CD4-positive, alpha-beta memory T cell (primary cell): ENCODE data around the gene ST6GALNAC3. TPM values are rescaled to one million over a fixed set of nuclear protein-coding genes. Genes with fewer than 3 reads are reported as not detected.

ENCODE experiments used
- CTCF ChIA-PET: fragments of 350-600 bp; sonication (Branson Sonifier 250); formaldehyde crosslinking; loops from one replicate; lab custom pipeline; 2021; ENCODE audit warnings: inconsistent platforms; ENCODE audit not compliant: partially characterized antibody; lab: Charles Lee
- POLR2A ChIA-PET: fragments of 350-600 bp; sonication (Branson Sonifier 250); formaldehyde crosslinking; loops from one replicate; lab custom pipeline; 2021; ENCODE audit not compliant: partially characterized antibody; lab: Charles Lee
- DNase-seq, 5 donors: peaks; one replicate each; pipeline versions ENCODE4 v3.0.0 to v3.0.0-alpha.2; 2020 to 2022; ENCODE audit warnings: mixed read lengths in 1 of 5
- H3K27ac ChIP-seq: one replicate; pipeline ENCODE4 v1.7.0; 2013; ENCODE audit warnings: low read depth, low read length
- H3K27me3 ChIP-seq: 2 replicates; pipeline ENCODE4 v1.7.0; 2013; ENCODE audit warnings: mild to moderate bottlenecking, low read length, moderate library complexity; ENCODE audit not compliant: insufficient read depth
- H3K36me3 ChIP-seq: 2 replicates; pipeline ENCODE4 v1.7.0; 2013; ENCODE audit warnings: mild to moderate bottlenecking, low read length, moderate library complexity; ENCODE audit not compliant: insufficient read depth
- H3K4me1 ChIP-seq: 2 replicates; pipeline ENCODE4 v1.7.0; 2013; ENCODE audit warnings: mild to moderate bottlenecking, low read length, moderate library complexity; ENCODE audit not compliant: insufficient read depth
- H3K4me3 ChIP-seq, 2 donors: one replicate each; pipeline ENCODE4 v1.7.0; 2013; ENCODE audit warnings: low read length in 2 of 2, mild to moderate bottlenecking in 1 of 2
- H3K9me3 ChIP-seq, 2 donors: one replicate each; pipeline ENCODE4 v1.7.0; 2013; ENCODE audit warnings: low read length in 2 of 2, control low read depth in 1 of 2; ENCODE audit not compliant: control insufficient read depth in 1 of 2
- H3K27ac Mint-ChIP-seq, 7 donors: one replicate each; pipeline ENCODE4 v1.8.0; 2020 to 2021; ENCODE audit warnings: mixed read lengths in 7 of 7, mild to moderate bottlenecking in 6 of 7, inconsistent platforms in 3 of 7, moderate library complexity in 3 of 7
- H3K27me3 Mint-ChIP-seq, 2 donors: one replicate each; pipeline ENCODE4 v1.8.0; 2020 to 2021; ENCODE audit warnings: mixed read lengths in 2 of 2
- H3K36me3 Mint-ChIP-seq, 2 donors: one replicate each; pipeline ENCODE4 v1.8.0; 2020 to 2021; ENCODE audit warnings: mixed read lengths in 2 of 2, inconsistent platforms in 1 of 2, mild to moderate bottlenecking in 1 of 2
- H3K4me1 Mint-ChIP-seq, 4 donors: one replicate each; pipeline ENCODE4 v1.8.0; 2020 to 2021; ENCODE audit warnings: mixed read lengths in 4 of 4, mild to moderate bottlenecking in 1 of 4
- H3K4me3 Mint-ChIP-seq, 8 donors: one replicate each; pipeline ENCODE4 v1.8.0; 2020 to 2021; ENCODE audit warnings: mixed read lengths in 8 of 8, mild to moderate bottlenecking in 7 of 8, moderate library complexity in 6 of 8, inconsistent platforms in 3 of 8
- H3K9me3 Mint-ChIP-seq, 8 donors: one replicate each; pipeline ENCODE4 v1.8.0; 2020 to 2021; ENCODE audit warnings: mixed read lengths in 8 of 8, mild to moderate bottlenecking in 5 of 8, inconsistent platforms in 3 of 8, moderate library complexity in 1 of 8
- intact Hi-C: fragments of 100-400 bp; cut with micrococcal nuclease; formaldehyde crosslinking; loops from one replicate; pipeline ENCODE4 v1.15.1; 2023
- polyA plus RNA-seq, 2 donors: library from polyadenylated mRNA; unstranded; fragments of 300-500 nt; fragmentation: Illumina TruSeq; gene quantifications; one replicate each; pipeline ENCODE4 v1.2.3, GENCODE V29; 2021
- total RNA-seq, 2 experiments: library from RNA; stranded (reverse); gene quantifications; one replicate each; pipeline ENCODE4 v1.2.3, GENCODE V29; 2021

Gene ST6GALNAC3
- total and polyA plus RNA-seq, 4 experiments from 2014 or later: 0.47 to 1.2 (median 1.1) TPM; not detected in 1

DNA sequence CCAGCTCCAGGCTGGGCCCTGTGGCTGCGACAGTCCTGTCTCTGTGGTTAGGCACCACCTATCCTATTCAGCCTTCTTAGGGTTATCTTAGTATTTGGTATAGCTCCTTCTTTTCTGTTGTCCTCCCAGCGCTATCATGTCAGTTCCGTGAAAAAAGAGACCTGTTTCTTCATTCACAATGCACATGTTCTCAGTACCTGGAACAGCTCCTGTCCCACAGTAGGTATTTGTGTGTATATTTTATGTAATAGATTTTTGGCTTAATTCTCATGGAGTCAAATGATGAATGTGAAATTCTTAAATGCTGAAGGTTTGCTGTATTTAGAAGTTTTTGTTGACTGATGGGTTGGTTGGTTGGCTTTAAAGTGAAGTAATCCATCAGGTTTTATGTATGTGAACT is 279.7 kb downstream of the ST6GALNAC3 start:
- ChIA-PET POLR2A (no interaction called here), CTCF (no interaction called here)
- no peak for DNase-seq
- no peak overlapping the region for H3K4me3 ChIP-seq
- no peaks in the 10 kb centered on the region for H3K9me3 ChIP-seq
- H3K4me1 ChIP-seq: no peaks in the 10 kb centered on the region
- Mint-ChIP-seq H3K4me3 (no peak overlapping the region), H3K36me3 (no peaks in the 10 kb centered on the region), H3K27ac (no peak overlapping the region), H3K9me3 (no peaks in the 10 kb centered on the region), H3K27me3 (peaks cover 0 to 2% of the 10 kb centered on the region in 2 donors), H3K4me1 (peaks cover 0 to 2% (median 0%) of the 10 kb centered on the region in 4 donors)
- H3K36me3 ChIP-seq: no peaks in the 10 kb centered on the region
- intact Hi-C loops: no loop called here
- no peaks in the 10 kb centered on the region for H3K27me3 ChIP-seq
- H3K27ac ChIP-seq: no peak overlapping the region

DNA sequence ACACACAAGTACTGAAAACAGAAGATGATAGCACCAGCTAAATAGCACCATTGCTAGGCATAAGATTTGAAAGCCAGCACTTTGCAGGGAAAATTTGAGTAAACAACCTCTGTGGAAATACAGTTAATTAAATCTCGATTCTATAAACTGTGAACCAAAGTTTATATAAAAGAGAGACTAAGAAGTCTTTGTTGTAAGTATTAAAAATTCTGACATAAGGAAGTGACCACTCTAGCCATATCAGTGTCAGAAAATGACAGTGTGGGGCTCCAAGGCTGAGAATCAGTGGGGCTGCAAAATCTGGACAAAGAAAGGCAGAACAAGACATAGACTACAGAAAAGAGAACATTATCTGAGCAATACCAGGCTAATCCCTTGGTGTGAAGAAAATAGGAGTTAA is 292.2 kb downstream of the ST6GALNAC3 start:
- Histone ChIP-seq H3K27me3 (no peaks in the 10 kb centered on the region), H3K4me3 (no peak overlapping the region), H3K27ac (no peak overlapping the region), H3K4me1 (no peaks in the 10 kb centered on the region), H3K36me3 (no peaks in the 10 kb centered on the region), H3K9me3 (no peaks in the 10 kb centered on the region)
- peaks cover 0 to 2% (median 0%) of the 10 kb centered on the region in 4 donors for H3K4me1 Mint-ChIP-seq
- no peaks in the 10 kb centered on the region for H3K27me3 Mint-ChIP-seq
- intact Hi-C loops: no loop called here
- DNase-seq: no peak
- H3K4me3 Mint-ChIP-seq: no peak overlapping the region
- ChIA-PET POLR2A (no interaction called here), CTCF (interaction anchor here (1.0 kb wide), 1 partner anchor 36 kb away, joined by 3 read pairs; no protein-coding TSS in a partner anchor)
- no peaks in the 10 kb centered on the region for H3K36me3 Mint-ChIP-seq
- H3K9me3 Mint-ChIP-seq: no peaks in the 10 kb centered on the region
- H3K27ac Mint-ChIP-seq: no peak overlapping the region

DNA sequence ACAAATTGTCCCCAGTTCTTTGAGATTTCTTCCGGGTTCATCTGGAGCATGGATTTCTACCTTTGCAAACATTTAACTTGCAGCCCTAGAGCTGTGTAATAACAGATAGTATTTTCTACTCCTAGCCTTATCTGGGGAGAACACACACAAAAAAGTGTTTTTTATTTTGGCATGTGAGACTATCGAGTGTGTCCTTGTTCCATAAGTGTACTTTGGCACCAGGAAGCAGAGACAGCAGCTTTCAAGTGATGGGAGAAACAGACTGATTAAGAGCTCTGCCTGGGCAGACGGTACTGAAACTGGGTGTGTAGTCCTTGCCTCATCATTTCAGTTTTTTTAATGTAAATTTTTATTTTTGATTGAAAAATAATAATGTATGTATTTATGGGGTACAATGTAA is 297.4 kb downstream of the ST6GALNAC3 start:
- ChIA-PET CTCF (interaction anchor here (0.6 kb wide), 1 partner anchor 45 kb away, joined by 3 read pairs; no protein-coding TSS in a partner anchor), POLR2A (no interaction called here)
- H3K4me1 Mint-ChIP-seq: peaks cover 0 to 2% (median 0%) of the 10 kb centered on the region in 4 donors
- no peaks in the 10 kb centered on the region for H3K4me1 ChIP-seq
- no peaks in the 10 kb centered on the region for H3K36me3 ChIP-seq
- H3K27me3 ChIP-seq: no peaks in the 10 kb centered on the region
- no peak overlapping the region for H3K27ac ChIP-seq
- no peak overlapping the region for H3K27ac Mint-ChIP-seq
- H3K36me3 Mint-ChIP-seq: no peaks in the 10 kb centered on the region
- no peak for DNase-seq
- peaks cover 0 to 2% (median 0%) of the 10 kb centered on the region in 8 donors for H3K9me3 Mint-ChIP-seq
- H3K4me3 ChIP-seq: no peak overlapping the region
- H3K9me3 ChIP-seq: no peaks in the 10 kb centered on the region
- no peaks in the 10 kb centered on the region for H3K27me3 Mint-ChIP-seq
- intact Hi-C loops: no loop called here
- no peak overlapping the region for H3K4me3 Mint-ChIP-seq

DNA sequence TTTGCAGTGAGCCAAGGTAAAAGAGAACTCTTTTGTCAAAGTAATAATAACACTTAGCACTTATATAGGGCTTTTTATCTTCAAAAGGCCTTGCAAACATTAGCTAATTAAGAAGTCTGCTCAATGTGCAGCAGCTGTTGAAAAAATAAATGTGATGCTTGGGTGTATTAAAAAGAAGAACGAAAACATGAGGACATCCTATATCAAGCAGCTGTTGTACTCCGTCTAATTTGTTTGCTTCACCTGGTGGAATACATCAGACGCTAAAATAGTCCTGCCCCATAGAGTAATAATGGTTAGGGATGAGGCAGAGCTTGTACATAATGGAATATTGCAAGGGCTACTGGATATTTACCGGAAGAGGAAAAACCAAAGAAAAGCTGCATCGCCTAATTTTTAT is 299.5 kb downstream of the ST6GALNAC3 start:
- POLR2A ChIA-PET: no interaction called here
- no peak overlapping the region for H3K27ac Mint-ChIP-seq

DNA sequence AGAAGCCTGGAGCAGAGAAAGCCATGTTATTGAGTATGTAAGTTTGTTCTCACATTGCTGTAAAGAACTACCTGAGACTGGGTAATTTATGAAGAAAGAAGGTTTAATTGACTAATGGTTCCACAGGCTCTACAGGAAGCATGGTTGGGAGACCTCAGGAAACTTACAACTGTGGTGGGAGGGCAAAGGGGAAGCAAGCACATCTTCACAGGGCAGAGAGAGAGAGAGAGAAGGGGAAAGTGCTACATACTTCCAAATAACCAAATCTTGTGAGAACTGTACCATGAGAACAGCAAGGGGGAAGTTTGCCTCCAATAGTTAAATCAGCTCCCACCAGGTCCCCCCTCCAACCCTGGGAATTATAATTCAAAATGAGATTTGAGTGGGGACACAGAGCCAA is 302.7 kb downstream of the ST6GALNAC3 start:
- H3K27me3 Mint-ChIP-seq: no peaks in the 10 kb centered on the region
- Histone ChIP-seq H3K4me3 (no peak overlapping the region), H3K36me3 (no peaks in the 10 kb centered on the region), H3K27ac (no peak overlapping the region), H3K4me1 (no peaks in the 10 kb centered on the region), H3K9me3 (no peaks in the 10 kb centered on the region), H3K27me3 (no peaks in the 10 kb centered on the region)
- H3K4me3 Mint-ChIP-seq: no peak overlapping the region
- POLR2A ChIA-PET: no interaction called here
- H3K9me3 Mint-ChIP-seq: peaks cover 0 to 2% (median 0%) of the 10 kb centered on the region in 8 donors
- CTCF ChIA-PET: no interaction called here
- intact Hi-C loops: no loop called here
- no peak for DNase-seq
- no peak overlapping the region for H3K27ac Mint-ChIP-seq
- no peaks in the 10 kb centered on the region for H3K4me1 Mint-ChIP-seq
- H3K36me3 Mint-ChIP-seq: no peaks in the 10 kb centered on the region

More for the DNA sequence above, 299.5 kb downstream of the ST6GALNAC3 start:
- Histone ChIP-seq H3K36me3 (no peaks in the 10 kb centered on the region), H3K27me3 (no peaks in the 10 kb centered on the region), H3K9me3 (no peaks in the 10 kb centered on the region), H3K27ac (no peak overlapping the region), H3K4me3 (no peak overlapping the region), H3K4me1 (no peaks in the 10 kb centered on the region)
- no peaks in the 10 kb centered on the region for H3K27me3 Mint-ChIP-seq
- CTCF ChIA-PET: no interaction called here
- DNase-seq: no peak
- H3K4me1 Mint-ChIP-seq: no peaks in the 10 kb centered on the region
- H3K36me3 Mint-ChIP-seq: no peaks in the 10 kb centered on the region
- intact Hi-C loops: no loop called here
- H3K4me3 Mint-ChIP-seq: no peak overlapping the region
- H3K9me3 Mint-ChIP-seq: peaks cover 0 to 2% (median 0%) of the 10 kb centered on the region in 8 donors

DNA sequence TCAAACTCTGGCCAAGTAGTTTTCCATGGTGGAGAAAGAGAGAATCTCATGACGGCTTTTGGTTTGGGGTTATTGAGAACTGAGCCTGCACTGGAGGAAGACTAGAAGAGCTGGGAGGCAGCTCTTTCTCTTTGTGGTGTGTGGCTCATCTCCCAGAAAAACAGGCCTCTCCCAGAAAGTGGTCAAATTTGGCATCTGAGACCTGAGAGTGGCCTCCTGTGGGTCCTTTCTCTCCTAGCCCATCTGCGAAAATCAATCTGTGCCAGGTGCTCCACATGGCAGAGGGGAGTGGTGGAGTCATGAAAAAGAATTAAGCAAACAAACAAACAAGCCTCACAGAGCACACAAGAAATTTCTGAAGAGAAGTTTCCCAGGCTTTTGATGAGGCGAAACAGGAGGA is 305.0 kb downstream of the ST6GALNAC3 start:
- Mint-ChIP-seq H3K4me1 (no peaks in the 10 kb centered on the region), H3K27ac (peak overlapping the region in 1 of 7 donors; percentile 42), H3K9me3 (peaks cover 0 to 3% (median 0%) of the 10 kb centered on the region in 8 donors), H3K27me3 (no peaks in the 10 kb centered on the region), H3K36me3 (no peaks in the 10 kb centered on the region), H3K4me3 (no peak overlapping the region)
- Histone ChIP-seq H3K36me3 (no peaks in the 10 kb centered on the region), H3K4me1 (no peaks in the 10 kb centered on the region), H3K9me3 (no peaks in the 10 kb centered on the region), H3K27me3 (no peaks in the 10 kb centered on the region), H3K4me3 (no peak overlapping the region), H3K27ac (no peak overlapping the region)
- CTCF ChIA-PET: no interaction called here
- POLR2A ChIA-PET: no interaction called here
- intact Hi-C loops: no loop called here
- DNase-seq: no peak

DNA sequence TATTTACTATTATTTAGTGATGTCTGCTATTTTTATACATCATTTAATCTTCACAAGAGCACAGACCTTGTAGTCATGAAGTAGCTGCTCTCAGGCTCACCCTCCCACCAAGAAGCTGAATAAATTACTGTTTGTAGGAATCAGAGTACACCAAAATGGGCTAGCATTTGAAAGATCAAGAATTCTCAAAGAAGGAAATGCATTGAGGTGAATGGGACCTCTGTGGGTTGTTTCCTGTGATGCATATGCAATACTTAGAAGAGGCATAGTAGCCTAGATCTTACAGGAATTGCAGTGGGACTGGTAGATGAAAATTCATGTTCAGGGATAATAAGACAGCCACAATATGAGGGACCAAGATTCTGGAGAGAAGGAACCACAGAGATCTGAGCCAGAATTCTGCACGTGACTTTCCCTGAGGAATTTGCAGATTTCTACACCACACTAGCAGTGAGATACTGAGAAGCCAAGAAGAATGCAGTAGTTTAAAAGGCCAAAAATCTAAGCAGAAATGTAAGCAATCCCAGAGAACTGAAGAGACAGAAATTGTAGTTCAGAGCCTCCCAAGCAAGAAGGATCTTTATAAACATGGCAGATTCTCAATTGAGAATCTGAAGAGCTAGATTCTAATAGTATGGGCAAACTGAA is 307.0 kb downstream of the ST6GALNAC3 start:
- no peaks in the 10 kb centered on the region for H3K27me3 Mint-ChIP-seq
- Histone ChIP-seq H3K27me3 (no peaks in the 10 kb centered on the region), H3K4me1 (no peaks in the 10 kb centered on the region), H3K36me3 (no peaks in the 10 kb centered on the region), H3K4me3 (no peak overlapping the region), H3K27ac (no peak overlapping the region), H3K9me3 (no peaks in the 10 kb centered on the region)
- no peaks in the 10 kb centered on the region for H3K4me1 Mint-ChIP-seq
- peak overlapping the region in 1 of 7 donors; percentile 32 for H3K27ac Mint-ChIP-seq
- intact Hi-C loops: no loop called here
- no peak for DNase-seq
- CTCF ChIA-PET: interaction anchor here (1.5 kb wide), 1 partner anchor 13 kb away, joined by 3 read pairs; no protein-coding TSS in a partner anchor
- H3K9me3 Mint-ChIP-seq: peaks cover 0 to 2% (median 0%) of the 10 kb centered on the region in 8 donors
- POLR2A ChIA-PET: no interaction called here
- H3K4me3 Mint-ChIP-seq: no peak overlapping the region
- H3K36me3 Mint-ChIP-seq: no peaks in the 10 kb centered on the region
